ENCODE results near the gene TECTA.
"Not testable (repeated sequence)": the region's sequence is repeated elsewhere in the genome, so short reads cannot be mapped to it uniquely, and the experiment has no call there.

The TECTA gene

GRCh38 chr11:121235057-121235456, 134.0 kb downstream of the TECTA start:
- DNase-seq (ENCODE audit: low read depth) = no peak

GRCh38 chr11:121236115-121237001, 135.3 kb downstream of the TECTA start:
- DNase-seq (ENCODE audit: low read depth) = no peak

- DNase-seq (ENCODE audit: low read depth) = not testable (repeated sequence)
Measured at GRCh38 chr11:121237247-121237646, 136.2 kb downstream of the TECTA start.

GRCh38 chr11:121237686-121238658, 136.9 kb downstream of the TECTA start:
- no peak for DNase-seq (ENCODE audit: low read depth)

- DNase-seq (ENCODE audit: low read depth) = no peak
Measured at GRCh38 chr11:121238956-121239355, 137.9 kb downstream of the TECTA start.

GRCh38 chr11:121240001-121240400, 139.0 kb downstream of the TECTA start:
- DNase-seq (ENCODE audit: low read depth) = not testable (repeated sequence)

- no peak for DNase-seq (ENCODE audit: low read depth)
Measured at GRCh38 chr11:121240650-121241303, 139.7 kb downstream of the TECTA start.
